ENCODE results near the gene PFDN4.

PFDN4 gene

DNA sequence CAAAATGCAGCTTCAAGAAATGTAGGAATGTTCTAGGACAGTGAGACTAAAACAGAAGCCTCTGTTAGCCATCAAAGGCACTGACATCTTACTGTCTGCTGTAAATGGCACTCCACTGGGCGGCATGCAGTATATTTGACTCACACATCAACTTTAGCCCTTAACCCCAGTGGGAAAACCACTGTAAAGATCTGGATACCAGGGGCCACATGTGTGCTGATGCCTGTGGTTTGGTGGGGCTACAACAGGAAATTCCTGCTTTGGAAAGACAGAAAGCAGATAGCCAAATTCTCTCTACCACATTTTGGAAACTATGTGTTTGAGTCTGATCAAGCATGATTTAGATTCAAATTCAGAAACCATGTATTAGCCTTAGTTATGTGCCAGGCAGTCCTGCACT lies 4.3 kb downstream of the PFDN4 start:
- Histone ChIP-seq H3K4me1 (ENCODE audit: control insufficient read depth in 2 of 2, insufficient read depth in 2 of 2, low read length in 2 of 2) (peaks cover 5 to 18% of the 10 kb centered on the region in 2 donors), H3K27ac (ENCODE audit: low read depth in 2 of 2, low read length in 2 of 2) (no peak overlapping the region), H3K9me3 (ENCODE audit: control insufficient read depth in 2 of 2, low read length in 2 of 2) (no peaks in the 10 kb centered on the region), H3K36me3 (ENCODE audit: control insufficient read depth in 2 of 2, insufficient read depth in 2 of 2, low read length in 2 of 2) (peaks cover 11 to 16% of the 10 kb centered on the region in 2 donors), H3K9ac (ENCODE audit: low read depth in 1 of 2, low read length in 2 of 2) (no peak overlapping the region), H3K4me3 (ENCODE audit: low read length in 2 of 2) (no peak overlapping the region), H3K27me3 (ENCODE audit: control insufficient read depth in 2 of 2, insufficient read depth in 2 of 2, low read length in 2 of 2) (no peaks in the 10 kb centered on the region)

GRCh38 chr20:54212871-54213270 lies 5.0 kb downstream of the PFDN4 start:
- Histone ChIP-seq H3K4me3 (ENCODE audit: low read length in 2 of 2) (no peak overlapping the region), H3K9ac (ENCODE audit: low read depth in 1 of 2, low read length in 2 of 2) (no peak overlapping the region), H3K9me3 (ENCODE audit: control insufficient read depth in 2 of 2, low read length in 2 of 2) (no peaks in the 10 kb centered on the region), H3K27me3 (ENCODE audit: control insufficient read depth in 2 of 2, insufficient read depth in 2 of 2, low read length in 2 of 2) (no peaks in the 10 kb centered on the region), H3K36me3 (ENCODE audit: control insufficient read depth in 2 of 2, insufficient read depth in 2 of 2, low read length in 2 of 2) (peaks cover 14 to 18% of the 10 kb centered on the region in 2 donors), H3K27ac (ENCODE audit: low read depth in 2 of 2, low read length in 2 of 2) (no peak overlapping the region), H3K4me1 (ENCODE audit: control insufficient read depth in 2 of 2, insufficient read depth in 2 of 2, low read length in 2 of 2) (peaks cover 5 to 13% of the 10 kb centered on the region in 2 donors)

- Histone ChIP-seq H3K27me3 (ENCODE audit: control insufficient read depth in 2 of 2, insufficient read depth in 2 of 2, low read length in 2 of 2) (no peaks in the 10 kb centered on the region), H3K9me3 (ENCODE audit: control insufficient read depth in 2 of 2, low read length in 2 of 2) (no peaks in the 10 kb centered on the region), H3K9ac (ENCODE audit: low read depth in 1 of 2, low read length in 2 of 2) (no peak overlapping the region), H3K27ac (ENCODE audit: low read depth in 2 of 2, low read length in 2 of 2) (no peak overlapping the region), H3K36me3 (ENCODE audit: control insufficient read depth in 2 of 2, insufficient read depth in 2 of 2, low read length in 2 of 2) (peaks cover 14 to 18% of the 10 kb centered on the region in 2 donors), H3K4me3 (ENCODE audit: low read length in 2 of 2) (no peak overlapping the region), H3K4me1 (ENCODE audit: control insufficient read depth in 2 of 2, insufficient read depth in 2 of 2, low read length in 2 of 2) (peaks cover 0 to 2% of the 10 kb centered on the region in 2 donors)
Measured at GRCh38 chr20:54214566-54214965, 6.7 kb downstream of the PFDN4 start.

DNA sequence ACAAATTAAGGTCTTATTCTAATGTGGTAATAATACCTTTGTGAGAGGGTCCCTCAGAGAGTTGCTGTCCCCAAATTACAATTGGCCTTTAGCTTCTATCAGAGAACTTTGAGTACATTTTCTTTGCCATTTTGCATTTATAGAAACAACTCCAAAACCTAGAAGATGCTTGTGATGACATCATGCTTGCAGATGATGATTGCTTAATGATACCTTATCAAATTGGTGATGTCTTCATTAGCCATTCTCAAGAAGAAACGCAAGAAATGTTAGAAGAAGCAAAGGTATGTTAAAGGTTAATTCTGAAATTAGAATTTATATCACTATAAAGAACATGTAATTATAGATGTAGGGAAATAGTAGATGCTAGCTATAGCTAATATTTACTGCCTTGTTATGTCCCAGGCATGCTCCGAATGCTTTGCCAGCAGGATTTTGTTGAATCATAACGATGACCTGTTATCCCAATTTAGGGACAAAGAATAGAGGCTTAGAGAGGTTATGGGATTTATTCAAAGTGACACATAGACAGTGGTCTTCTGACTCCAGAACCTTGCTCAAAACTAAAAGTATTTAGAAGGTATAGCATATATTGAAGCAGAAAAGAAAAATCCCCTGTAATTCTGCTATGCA lies 7.4 kb downstream of the PFDN4 start:
- Histone ChIP-seq H3K4me1 (ENCODE audit: control insufficient read depth in 2 of 2, insufficient read depth in 2 of 2, low read length in 2 of 2) (no peaks in the 10 kb centered on the region), H3K9me3 (ENCODE audit: control insufficient read depth in 2 of 2, low read length in 2 of 2) (no peaks in the 10 kb centered on the region), H3K27me3 (ENCODE audit: control insufficient read depth in 2 of 2, insufficient read depth in 2 of 2, low read length in 2 of 2) (no peaks in the 10 kb centered on the region), H3K4me3 (ENCODE audit: low read length in 2 of 2) (no peak overlapping the region), H3K27ac (ENCODE audit: low read depth in 2 of 2, low read length in 2 of 2) (no peak overlapping the region), H3K36me3 (ENCODE audit: control insufficient read depth in 2 of 2, insufficient read depth in 2 of 2, low read length in 2 of 2) (peaks cover 14 to 18% of the 10 kb centered on the region in 2 donors), H3K9ac (ENCODE audit: low read depth in 1 of 2, low read length in 2 of 2) (no peak overlapping the region)

- H3K9ac ChIP-seq (ENCODE audit: low read depth in 1 of 2, low read length in 2 of 2), result no peak overlapping the region
- no peak overlapping the region for H3K4me3 ChIP-seq (ENCODE audit: low read length in 2 of 2)
- no peak overlapping the region for H3K27ac ChIP-seq (ENCODE audit: low read depth in 2 of 2, low read length in 2 of 2)
- H3K27me3 ChIP-seq (ENCODE audit: control insufficient read depth in 2 of 2, insufficient read depth in 2 of 2, low read length in 2 of 2), result no peaks in the 10 kb centered on the region
- H3K4me1 ChIP-seq (ENCODE audit: control insufficient read depth in 2 of 2, insufficient read depth in 2 of 2, low read length in 2 of 2), result no peaks in the 10 kb centered on the region
- H3K9me3 ChIP-seq (ENCODE audit: control insufficient read depth in 2 of 2, low read length in 2 of 2), result no peaks in the 10 kb centered on the region
- peaks cover 14 to 18% of the 10 kb centered on the region in 2 donors for H3K36me3 ChIP-seq (ENCODE audit: control insufficient read depth in 2 of 2, insufficient read depth in 2 of 2, low read length in 2 of 2)
Measured at GRCh38 chr20:54217762-54218161, 9.9 kb downstream of the PFDN4 start.

DNA sequence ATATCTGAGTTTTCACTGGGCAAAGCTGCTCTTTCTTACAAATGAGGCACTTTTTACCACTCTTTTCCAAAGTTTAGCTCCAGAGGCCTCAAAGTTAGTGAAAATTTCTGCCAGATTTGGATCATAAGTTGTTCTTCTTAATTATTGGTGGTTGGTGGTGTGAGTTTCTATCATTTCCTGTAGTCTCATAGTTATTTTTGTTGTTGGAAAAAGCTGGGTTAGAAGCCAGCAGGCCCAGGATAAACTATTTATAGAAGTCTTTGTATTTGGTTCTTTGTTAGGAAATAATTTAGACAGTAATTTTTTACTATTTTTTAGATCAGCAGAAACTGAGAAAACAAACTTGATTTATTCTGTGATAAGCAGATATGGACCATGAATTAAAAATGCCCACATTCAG lies 10.6 kb downstream of the PFDN4 start:
- Histone ChIP-seq H3K27ac (ENCODE audit: low read depth in 2 of 2, low read length in 2 of 2) (no peak overlapping the region), H3K4me3 (ENCODE audit: low read length in 2 of 2) (no peak overlapping the region), H3K27me3 (ENCODE audit: control insufficient read depth in 2 of 2, insufficient read depth in 2 of 2, low read length in 2 of 2) (no peaks in the 10 kb centered on the region), H3K36me3 (ENCODE audit: control insufficient read depth in 2 of 2, insufficient read depth in 2 of 2, low read length in 2 of 2) (peaks cover 14 to 18% of the 10 kb centered on the region in 2 donors), H3K9me3 (ENCODE audit: control insufficient read depth in 2 of 2, low read length in 2 of 2) (no peaks in the 10 kb centered on the region), H3K4me1 (ENCODE audit: control insufficient read depth in 2 of 2, insufficient read depth in 2 of 2, low read length in 2 of 2) (no peaks in the 10 kb centered on the region), H3K9ac (ENCODE audit: low read depth in 1 of 2, low read length in 2 of 2) (no peak overlapping the region)

DNA sequence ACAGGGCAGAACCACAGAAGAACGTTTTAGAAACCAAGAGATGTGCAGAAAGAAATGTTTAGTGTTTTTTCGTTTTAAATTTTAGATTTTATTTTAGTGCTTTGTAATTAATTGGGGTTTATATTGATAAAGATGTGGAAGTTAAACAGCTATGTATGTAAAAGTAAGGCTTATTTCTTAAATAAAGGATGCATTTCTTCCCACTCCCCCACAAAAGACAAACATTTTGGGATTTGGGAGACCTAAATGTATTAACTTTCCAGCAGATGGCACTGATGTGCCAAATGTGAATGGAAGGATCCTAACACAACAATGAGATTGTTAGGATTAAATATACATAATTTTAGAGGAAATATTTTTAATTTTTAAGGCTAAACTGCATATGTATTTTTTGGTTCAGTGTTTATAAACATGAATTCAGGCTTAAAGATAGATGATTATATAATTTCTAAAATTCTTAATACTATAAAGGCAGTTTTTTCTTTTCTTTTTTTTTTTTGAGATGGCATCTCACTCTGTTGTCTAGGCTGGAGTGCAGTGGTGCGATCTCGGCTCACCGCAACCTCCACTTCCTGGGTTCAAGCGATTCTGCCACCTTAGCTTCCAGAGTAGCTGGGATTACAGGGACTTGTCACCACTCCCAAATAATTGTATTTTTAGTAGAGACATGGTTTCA lies 12.0 kb downstream of the PFDN4 start:
- Histone ChIP-seq H3K27me3 (ENCODE audit: control insufficient read depth in 2 of 2, insufficient read depth in 2 of 2, low read length in 2 of 2) (no peaks in the 10 kb centered on the region), H3K4me1 (ENCODE audit: control insufficient read depth in 2 of 2, insufficient read depth in 2 of 2, low read length in 2 of 2) (no peaks in the 10 kb centered on the region), H3K4me3 (ENCODE audit: low read length in 2 of 2) (no peak overlapping the region), H3K9ac (ENCODE audit: low read depth in 1 of 2, low read length in 2 of 2) (no peak overlapping the region), H3K9me3 (ENCODE audit: control insufficient read depth in 2 of 2, low read length in 2 of 2) (no peaks in the 10 kb centered on the region), H3K27ac (ENCODE audit: low read depth in 2 of 2, low read length in 2 of 2) (no peak overlapping the region), H3K36me3 (ENCODE audit: control insufficient read depth in 2 of 2, insufficient read depth in 2 of 2, low read length in 2 of 2) (peaks cover 13 to 14% of the 10 kb centered on the region in 2 donors)

- Histone ChIP-seq H3K9ac (ENCODE audit: low read depth in 1 of 2, low read length in 2 of 2) (no peak overlapping the region), H3K27me3 (ENCODE audit: control insufficient read depth in 2 of 2, insufficient read depth in 2 of 2, low read length in 2 of 2) (no peaks in the 10 kb centered on the region), H3K9me3 (ENCODE audit: control insufficient read depth in 2 of 2, low read length in 2 of 2) (no peaks in the 10 kb centered on the region), H3K27ac (ENCODE audit: low read depth in 2 of 2, low read length in 2 of 2) (no peak overlapping the region), H3K4me1 (ENCODE audit: control insufficient read depth in 2 of 2, insufficient read depth in 2 of 2, low read length in 2 of 2) (no peaks in the 10 kb centered on the region), H3K36me3 (ENCODE audit: control insufficient read depth in 2 of 2, insufficient read depth in 2 of 2, low read length in 2 of 2) (peaks cover 9% of the 10 kb centered on the region in 2 donors), H3K4me3 (ENCODE audit: low read length in 2 of 2) (no peak overlapping the region)
Measured at GRCh38 chr20:54220722-54221121, 12.8 kb downstream of the PFDN4 start.

GRCh38 chr20:54221353-54221752 lies 13.5 kb downstream of the PFDN4 start:
- H3K4me3 ChIP-seq (ENCODE audit: low read length in 2 of 2), result no peak overlapping the region
- H3K27me3 ChIP-seq (ENCODE audit: control insufficient read depth in 2 of 2, insufficient read depth in 2 of 2, low read length in 2 of 2), result no peaks in the 10 kb centered on the region
- H3K36me3 ChIP-seq (ENCODE audit: control insufficient read depth in 2 of 2, insufficient read depth in 2 of 2, low read length in 2 of 2), result peaks cover 6 to 8% of the 10 kb centered on the region in 2 donors
- no peak overlapping the region for H3K9ac ChIP-seq (ENCODE audit: low read depth in 1 of 2, low read length in 2 of 2)
- H3K4me1 ChIP-seq (ENCODE audit: control insufficient read depth in 2 of 2, insufficient read depth in 2 of 2, low read length in 2 of 2), result no peaks in the 10 kb centered on the region
- no peak overlapping the region for H3K27ac ChIP-seq (ENCODE audit: low read depth in 2 of 2, low read length in 2 of 2)
- H3K9me3 ChIP-seq (ENCODE audit: control insufficient read depth in 2 of 2, low read length in 2 of 2), result no peaks in the 10 kb centered on the region

GRCh38 chr20:54221996-54222890 lies 14.4 kb downstream of the PFDN4 start:
- H3K9me3 ChIP-seq (ENCODE audit: control insufficient read depth in 2 of 2, low read length in 2 of 2), result no peaks in the 10 kb centered on the region
- H3K27me3 ChIP-seq (ENCODE audit: control insufficient read depth in 2 of 2, insufficient read depth in 2 of 2, low read length in 2 of 2), result no peaks in the 10 kb centered on the region
- no peak overlapping the region for H3K4me3 ChIP-seq (ENCODE audit: low read length in 2 of 2)
- no peaks in the 10 kb centered on the region for H3K4me1 ChIP-seq (ENCODE audit: control insufficient read depth in 2 of 2, insufficient read depth in 2 of 2, low read length in 2 of 2)
- H3K9ac ChIP-seq (ENCODE audit: low read depth in 1 of 2, low read length in 2 of 2), result no peak overlapping the region
- H3K36me3 ChIP-seq (ENCODE audit: control insufficient read depth in 2 of 2, insufficient read depth in 2 of 2, low read length in 2 of 2), result peaks cover 2% of the 10 kb centered on the region in 2 donors
- H3K27ac ChIP-seq (ENCODE audit: low read depth in 2 of 2, low read length in 2 of 2), result no peak overlapping the region

All from mucosa of rectum (tissue), 2 donors.